HG03139 (cell line): ENCODE measurements around the gene LCE4A.

Source experiments
- ATAC-seq: cut with Tn5 transposase; IDR thresholded peaks from one replicate; pipeline ENCODE4 v1.9.1; 2021; ENCODE audit not compliant: unreplicated experiment

The LCE4A gene

DNA sequence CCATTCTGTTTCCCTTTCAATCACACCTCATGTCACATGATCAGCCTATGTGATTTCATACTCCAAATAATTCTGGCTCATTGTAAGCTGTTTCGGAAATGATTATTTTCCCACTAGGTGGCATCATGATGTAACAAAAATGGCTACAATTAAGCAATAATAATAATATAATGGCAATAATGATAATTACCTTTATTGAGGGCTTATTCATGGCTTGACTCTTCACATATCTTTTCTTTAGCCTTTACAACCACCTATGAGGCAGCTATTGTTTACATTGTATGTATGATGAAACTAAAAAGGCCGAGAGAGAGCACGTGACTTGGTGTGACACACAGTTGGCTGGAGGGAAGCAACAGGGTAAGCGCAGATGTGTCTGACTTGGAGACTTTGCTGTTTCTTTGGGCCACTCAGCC, 37.3 kb downstream of the LCE4A start:
- no peak for ATAC-seq

DNA sequence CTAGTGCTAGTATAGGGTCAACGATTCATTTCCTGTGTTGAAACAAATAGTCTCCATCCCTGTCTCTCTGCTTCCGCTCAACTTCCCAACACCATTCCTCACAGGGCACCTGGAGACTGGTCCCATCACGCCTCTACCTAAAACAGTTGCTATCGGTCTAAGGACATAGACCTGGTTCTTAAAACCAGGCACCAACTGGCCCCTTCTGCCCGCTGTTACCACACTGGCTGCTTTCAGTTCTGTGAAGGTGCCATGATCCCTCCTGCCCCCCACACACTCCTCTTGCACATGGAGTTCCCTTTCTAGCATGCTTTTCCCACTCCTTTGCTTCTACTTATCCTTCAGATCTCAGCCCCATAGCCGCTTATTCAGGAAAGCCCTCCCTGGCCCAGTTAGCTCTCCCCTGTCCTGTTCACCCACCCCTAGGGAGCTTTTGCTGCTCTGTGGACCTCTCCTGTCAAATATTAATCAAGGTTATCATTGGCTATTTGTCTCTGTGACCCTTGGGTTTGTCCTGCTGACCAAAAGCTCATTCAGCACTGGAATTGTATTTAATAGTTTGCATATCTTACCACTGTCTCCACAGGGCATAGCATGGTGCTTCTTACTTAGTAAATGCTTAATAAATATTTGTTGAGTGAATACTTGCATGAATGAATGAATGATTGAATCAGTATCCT, 37.9 kb downstream of the LCE4A start:
- ATAC-seq, result no peak

DNA sequence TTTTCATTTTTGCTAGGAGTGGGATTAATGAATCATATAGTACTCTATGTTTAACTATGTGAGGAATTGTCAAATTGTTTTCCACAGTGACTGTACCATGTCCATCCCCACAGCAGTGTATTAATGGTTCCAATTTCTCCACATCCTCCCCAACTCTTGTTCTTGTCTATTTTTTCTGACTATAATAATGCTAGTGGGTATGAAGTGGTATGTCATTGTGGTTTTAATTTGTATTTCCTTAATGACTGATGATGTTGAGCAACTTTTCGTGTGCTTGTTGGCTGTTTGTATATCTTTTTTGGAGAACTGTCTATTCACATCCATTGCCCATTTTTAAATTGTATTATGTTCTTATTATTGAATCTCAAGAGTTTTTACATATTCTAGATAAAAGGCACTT, 39.9 kb downstream of the LCE4A start:
- ATAC-seq, result no peak

DNA sequence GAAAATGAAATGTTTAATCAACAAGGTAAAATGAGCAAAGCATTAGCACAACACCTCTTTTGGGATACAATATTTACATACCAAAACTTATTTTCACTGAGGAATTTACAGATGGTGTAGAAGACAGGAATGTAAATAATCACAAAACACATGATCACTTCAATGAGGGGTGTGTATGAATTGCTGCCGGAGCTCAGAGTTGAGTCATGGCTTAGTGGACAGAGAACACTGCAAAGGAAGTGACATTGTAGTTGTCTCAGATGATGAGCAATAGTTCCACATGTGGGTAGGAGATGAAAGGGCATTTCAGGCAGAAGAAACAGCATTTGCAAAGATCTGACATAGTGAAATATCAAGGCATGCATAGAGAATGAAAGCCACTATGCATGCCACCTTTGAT, 44.3 kb downstream of the LCE4A start:
- ATAC-seq, result no peak

DNA sequence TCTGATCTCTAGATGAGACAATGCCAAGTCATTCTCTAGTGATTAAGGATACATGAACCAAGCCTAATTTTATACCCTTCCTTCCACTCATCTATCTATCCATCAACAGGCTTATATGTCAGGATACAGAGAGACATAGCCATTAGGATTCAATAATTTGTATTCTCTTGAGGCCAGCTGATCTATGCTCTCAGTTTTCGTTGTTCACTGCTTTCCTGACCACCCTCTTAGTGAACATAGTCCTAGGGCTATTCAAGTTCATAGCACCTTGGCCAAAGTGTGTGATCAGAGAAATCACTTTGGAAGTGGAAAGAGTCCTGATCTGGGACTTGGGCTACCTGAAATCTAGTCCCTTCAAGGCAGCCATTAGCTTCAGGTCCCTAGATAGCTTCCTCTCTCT, 45.6 kb downstream of the LCE4A start:
- no peak for ATAC-seq

DNA sequence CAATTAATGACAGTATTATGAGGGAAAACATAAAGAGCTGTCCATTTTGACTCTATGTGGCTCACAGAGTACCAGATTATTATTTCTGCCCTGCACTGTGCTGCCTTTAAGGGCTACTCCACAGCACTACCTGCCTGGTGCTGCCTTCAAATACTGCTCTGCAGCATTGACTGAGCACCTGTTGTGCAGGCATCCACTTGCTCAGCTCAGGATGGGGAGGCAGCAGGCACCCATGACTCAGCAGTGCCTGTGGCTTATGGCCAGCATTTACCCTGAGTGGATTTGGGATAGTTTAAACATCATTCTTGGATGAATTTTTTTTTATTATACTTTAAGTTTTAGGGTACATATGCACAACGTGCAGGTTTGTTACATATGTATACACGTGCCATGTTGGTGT, 48.9 kb downstream of the LCE4A start:
- no peak for ATAC-seq

DNA sequence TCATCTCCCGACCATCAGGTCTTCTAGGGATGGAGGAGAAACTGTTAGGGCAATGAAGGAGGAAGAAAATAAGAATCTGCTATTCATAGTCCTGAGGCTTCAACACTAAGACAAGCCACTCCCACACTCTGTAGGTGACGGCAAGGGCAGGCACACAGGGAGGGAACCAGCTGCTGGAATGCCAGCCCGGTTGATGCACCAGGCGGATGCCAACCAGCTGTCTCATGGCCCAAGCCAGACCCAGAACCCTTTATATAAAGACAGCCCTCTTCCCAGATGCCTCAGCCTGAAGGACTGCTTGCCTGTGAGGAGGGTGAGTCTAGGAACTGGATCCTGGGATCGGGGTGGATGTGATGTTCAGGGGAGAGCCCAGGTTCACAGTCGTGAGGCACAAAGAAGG, 49.8 kb downstream of the LCE4A start, which contains the start of gene KPRP:
KPRP (plus strand) TSS at position 279 of the 400 bp plus-strand sequence. CDS start 1,564 bp downstream, outside the sequence.
- ATAC-seq, result no peak

DNA sequence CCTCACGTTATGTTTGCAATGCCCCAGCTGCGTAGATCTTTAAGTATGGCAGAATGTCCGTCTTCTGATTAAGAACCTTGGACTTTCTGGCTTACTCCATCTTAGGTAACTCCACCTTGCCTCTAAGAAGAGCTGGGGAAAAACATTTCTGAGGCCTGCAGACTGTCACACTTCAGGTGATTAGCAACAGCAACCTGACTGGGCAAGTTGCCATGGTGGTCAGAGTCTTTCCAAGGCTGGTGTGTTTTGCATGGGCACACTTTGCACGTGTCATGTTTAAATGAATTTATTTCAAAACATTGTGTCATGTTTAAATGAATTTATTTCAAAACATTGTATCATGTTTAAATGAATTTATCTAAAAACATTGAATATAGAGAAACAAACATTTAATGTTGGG, 50.7 kb downstream of the LCE4A start:
- ATAC-seq, result no peak
